HG03039 (cell line): Measurements from ENCODE around the gene SLC25A27.

ENCODE experiments used
- ATAC-seq: cut with Tn5 transposase; IDR thresholded peaks from one replicate; pipeline ENCODE4 v1.9.1; 2021; ENCODE audit warnings: mild to moderate bottlenecking, moderate library complexity; ENCODE audit not compliant: unreplicated experiment

Gene SLC25A27

GRCh38 chr6:46648869-46649492, 3.8 kb upstream of the SLC25A27 start:
- no peak for ATAC-seq

- ATAC-seq: no peak
These were observed 1.8 kb upstream of the SLC25A27 start for GRCh38 chr6:46651006-46651405.

DNA sequence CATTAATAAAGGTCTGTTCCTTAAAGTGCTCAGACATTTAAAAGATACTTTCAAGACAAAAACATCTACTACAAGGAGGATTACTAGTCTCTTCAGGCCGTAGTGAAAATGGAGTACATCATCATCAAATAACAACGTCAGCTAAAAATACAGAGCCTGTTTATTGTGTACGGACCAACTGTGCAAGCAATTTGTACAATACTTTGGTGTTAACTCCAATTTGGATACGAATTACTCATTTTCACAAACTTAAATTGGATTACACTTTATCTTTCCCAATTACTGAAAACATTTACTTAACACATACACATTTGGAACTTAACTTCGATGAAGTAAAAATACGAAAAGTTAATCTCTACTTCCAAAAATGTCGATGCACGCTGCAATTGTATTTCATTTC, 959 bp upstream of the SLC25A27 start:
- no peak for ATAC-seq

GRCh38 chr6:46652232-46652602, 558 bp upstream of the SLC25A27 start:
- ATAC-seq: no peak

DNA sequence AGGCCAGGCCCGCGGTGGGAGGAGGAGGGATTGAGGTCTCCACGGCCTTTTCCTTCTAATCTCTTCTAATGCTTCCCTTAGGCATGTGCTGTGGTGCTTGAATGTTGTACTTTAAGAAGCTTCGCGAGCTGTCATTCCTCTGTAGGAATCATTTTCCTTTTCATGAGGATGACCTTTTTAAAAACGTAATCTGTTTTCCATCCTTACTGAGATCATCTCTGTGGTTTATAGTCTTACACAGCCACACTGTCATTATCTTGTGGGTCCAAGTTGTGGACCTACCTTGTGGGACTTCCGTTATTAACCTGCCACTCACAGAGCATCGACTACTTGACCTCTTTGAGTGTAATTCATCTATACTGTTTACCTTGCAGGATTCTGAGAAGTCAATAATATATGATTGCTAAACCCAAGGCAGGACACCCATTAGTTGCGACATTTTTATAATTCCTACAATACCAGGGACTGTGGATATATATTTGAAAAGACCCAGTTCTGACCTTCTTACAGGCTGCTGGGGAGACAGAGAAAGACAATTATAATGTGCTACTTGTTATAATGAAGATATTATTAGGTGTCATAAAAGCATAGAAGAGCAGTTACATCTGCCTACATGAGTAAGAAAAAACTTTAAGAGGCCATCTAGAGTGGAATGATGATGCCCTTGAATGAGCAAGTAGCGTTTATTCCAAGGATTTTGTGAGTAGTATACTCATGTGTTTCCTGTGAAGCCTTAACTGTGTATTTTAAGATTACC, 842 bp downstream of the SLC25A27 start:
- no peak for ATAC-seq

DNA sequence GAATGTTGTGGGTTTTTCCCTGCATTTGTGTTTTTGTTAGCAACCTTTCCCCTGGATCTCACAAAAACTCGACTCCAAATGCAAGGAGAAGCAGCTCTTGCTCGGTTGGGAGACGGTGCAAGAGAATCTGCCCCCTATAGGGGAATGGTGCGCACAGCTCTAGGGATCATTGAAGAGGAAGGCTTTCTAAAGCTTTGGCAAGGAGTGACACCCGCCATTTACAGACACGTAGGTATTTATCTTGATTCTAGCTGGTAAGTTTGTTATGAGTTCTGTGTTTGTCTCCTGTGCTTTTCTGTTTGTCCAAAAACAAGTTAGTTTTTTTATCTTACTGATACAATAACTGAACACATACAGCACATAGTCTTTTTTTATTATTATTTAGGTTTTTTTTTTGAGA, 3.0 kb downstream of the SLC25A27 start:
- ATAC-seq: no peak

DNA sequence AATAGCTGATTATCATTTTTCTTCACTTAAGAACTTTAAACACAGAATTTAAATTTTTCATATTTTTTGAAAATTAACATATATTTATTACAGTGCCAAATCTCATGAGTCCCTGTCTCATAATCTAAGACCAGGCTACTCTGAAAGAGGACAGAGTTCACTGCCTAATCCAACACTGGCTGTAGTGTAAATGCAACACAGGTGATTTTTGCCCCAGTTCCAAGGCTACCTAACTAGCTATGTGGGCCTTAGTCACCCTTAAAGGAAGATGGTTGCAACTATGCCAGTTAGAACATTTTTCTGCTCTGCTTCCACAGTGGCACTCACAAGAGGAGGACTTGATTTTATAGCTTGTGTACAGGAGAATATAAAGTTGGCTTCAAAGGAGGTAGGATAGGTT, 4.9 kb downstream of the SLC25A27 start:
- ATAC-seq: no peak

DNA sequence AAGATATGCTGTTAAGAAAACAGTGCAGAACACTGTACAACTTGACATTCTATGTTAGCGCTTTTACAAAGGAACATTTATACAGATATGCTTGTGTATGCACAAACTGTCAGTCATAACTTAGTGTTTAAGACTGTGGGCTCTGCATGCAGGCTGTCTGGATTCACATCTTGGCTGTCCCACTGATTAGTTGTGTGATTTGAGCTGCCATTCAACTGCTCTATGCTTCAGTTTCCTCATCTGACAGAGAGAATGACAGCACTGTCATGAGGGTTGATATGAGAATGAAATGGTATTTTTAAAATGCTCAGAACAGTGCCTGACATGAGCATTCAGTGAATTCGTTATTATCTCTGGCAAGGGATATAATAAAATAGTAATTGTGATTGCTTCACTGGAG, 8.7 kb downstream of the SLC25A27 start:
- ATAC-seq: no peak

DNA sequence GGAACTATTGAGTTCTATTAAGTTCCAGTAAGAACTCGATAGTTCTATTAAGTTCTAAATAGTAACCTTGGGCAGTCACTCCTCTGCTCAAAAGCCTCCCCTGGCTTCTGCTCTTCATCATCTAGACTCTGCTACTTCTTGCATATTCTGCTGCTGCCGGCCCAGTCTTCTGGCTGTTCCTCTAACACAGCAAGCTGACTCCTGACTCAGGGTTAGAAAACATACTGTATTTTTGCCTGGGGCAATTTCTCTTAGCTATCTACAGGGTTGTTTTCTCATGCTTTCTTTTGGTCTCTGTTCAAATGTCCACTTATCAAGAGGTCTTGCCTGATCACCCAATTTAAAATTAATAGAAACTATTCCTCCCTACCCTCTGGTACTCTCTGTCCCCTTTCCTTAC, 14.6 kb downstream of the SLC25A27 start:
- ATAC-seq: no peak

GRCh38 chr6:46674410-46674809, 21.6 kb downstream of the SLC25A27 start:
- no peak for ATAC-seq

DNA sequence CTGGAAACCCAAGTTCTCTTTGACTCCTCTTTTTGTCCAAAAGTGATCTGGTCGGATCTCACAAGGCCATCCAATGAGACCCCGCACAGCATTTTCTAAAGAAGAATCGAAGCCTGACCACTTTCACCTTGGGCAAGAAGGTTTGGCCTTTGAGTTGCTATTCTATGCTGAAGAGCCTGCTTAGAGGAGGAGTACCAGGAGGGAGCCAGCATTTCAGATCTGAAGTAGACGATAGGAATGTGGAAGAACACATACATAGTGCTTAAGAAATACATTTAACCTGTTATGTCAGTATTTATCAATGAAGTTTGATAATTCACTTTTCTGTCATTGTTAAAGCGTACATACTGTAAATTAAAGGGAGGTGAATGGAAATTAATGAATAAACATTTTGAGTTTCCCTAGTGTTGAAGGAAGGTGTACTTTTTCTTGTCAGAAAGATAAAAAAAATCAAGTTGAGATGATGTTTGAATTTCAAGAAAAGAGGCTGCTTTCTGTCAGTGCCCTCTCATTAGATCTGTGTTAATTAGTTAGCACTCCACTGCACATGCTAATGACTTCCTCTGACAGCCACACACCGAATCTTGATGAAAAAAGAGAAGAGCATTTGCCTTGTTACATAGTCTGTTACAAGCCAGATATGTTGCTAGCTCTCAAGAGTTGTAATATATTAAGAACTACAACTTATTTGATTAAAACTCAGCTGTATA, 24.0 kb downstream of the SLC25A27 start:
- no peak for ATAC-seq

- ATAC-seq: no peak
These were observed 24.5 kb downstream of the SLC25A27 start for GRCh38 chr6:46677314-46677654.

DNA sequence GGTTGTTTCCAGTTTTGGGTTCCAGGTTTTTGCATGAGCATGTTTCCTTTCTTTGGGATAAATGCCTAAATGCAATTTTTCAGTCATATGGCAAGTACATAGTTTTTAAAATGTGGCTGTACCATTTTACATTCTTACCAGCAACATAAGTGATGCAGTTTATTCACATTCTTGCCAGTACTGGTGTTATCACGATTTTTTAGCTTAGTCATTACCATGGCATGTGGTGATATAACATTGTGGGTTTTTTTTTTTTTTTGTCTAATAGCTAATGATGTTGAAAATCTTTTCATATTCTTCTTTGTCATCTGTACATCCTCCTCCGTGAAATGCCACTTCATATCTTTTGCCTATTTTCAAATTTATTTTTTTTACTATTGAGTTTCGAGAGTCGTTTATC, 32.0 kb downstream of the SLC25A27 start:
- no peak for ATAC-seq

DNA sequence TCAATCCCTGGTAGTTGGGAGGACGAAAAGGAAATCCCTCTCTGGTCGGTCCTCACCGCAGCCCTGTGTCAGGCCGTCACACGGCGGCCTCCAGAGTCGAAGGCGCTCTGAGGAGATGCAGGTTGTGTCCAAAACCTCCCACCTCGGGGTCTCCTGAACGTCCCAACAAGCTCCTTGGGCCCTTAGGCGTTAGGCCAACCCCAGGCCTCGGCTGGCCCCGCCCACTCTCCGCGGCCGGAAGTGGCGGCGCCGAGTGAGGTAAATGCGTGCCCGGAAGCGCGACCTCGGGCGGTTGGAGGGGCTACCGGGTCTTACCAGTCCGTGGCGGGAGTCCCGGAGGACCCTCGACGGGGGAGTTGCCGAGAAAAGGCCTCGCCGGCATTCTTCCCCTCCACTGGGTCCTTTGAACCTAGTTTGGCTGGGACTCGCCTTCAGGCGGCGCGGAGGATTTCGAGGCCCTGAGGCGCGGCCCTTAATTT, 34.9 kb downstream of the SLC25A27 start, which contains the start of gene TDRD6:
Gene TDRD6 (plus strand): TSS at position 267 of the 479 bp plus-strand sequence. CDS start 244 bp downstream, outside the sequence.
- no peak for ATAC-seq

- ATAC-seq: no peak
These were observed 35.6 kb downstream of the SLC25A27 start for GRCh38 chr6:46688117-46688965.

DNA sequence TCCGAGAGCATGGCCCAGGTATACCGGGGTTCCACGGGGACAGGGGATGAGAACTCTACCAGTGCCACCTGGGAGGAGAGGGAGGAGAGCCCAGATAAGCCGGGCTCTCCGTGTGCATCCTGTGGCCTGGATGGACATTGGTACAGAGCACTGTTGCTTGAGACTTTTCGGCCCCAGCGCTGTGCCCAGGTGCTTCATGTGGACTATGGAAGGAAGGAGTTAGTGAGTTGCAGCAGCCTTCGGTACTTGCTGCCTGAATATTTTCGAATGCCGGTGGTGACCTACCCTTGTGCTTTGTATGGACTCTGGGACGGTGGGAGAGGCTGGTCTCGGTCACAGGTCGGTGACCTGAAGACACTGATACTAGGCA, 36.2 kb downstream of the SLC25A27 start:
- ATAC-seq: no peak

DNA sequence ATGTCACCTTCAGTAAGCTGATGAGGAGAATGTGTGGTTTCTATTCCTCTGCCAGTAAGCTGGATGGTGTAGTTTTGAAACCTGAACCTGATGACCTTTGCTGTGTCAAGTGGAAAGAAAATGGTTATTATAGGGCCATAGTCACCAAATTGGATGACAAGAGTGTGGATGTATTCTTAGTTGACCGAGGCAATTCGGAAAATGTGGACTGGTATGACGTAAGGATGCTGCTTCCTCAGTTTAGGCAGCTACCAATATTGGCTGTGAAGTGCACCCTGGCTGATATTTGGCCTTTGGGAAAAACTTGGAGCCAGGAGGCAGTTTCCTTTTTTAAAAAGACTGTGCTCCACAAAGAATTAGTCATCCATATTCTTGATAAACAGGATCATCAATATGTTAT, 36.9 kb downstream of the SLC25A27 start:
- ATAC-seq: no peak

- no peak for ATAC-seq
These were observed 37.5 kb downstream of the SLC25A27 start for GRCh38 chr6:46690141-46690755.

DNA sequence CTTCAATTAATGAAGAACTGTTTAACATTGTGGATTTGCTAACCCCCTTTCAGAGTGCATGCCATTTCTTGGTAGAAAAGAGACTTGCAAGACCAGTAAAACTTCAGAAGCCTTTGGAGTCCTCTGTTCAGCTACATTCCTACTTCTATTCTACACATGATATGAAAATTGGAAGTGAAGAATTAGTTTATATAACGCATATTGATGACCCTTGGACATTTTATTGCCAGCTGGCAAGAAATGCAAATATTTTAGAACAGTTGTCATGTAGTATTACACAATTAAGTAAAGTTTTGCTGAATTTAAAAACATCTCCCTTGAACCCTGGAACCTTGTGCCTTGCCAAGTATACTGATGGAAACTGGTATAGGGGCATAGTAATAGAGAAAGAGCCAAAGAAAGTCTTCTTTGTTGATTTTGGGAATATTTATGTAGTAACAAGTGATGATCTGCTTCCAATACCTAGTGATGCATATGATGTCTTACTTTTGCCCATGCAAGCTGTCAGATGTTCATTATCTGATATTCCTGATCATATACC, 38.2 kb downstream of the SLC25A27 start:
- no peak for ATAC-seq

DNA sequence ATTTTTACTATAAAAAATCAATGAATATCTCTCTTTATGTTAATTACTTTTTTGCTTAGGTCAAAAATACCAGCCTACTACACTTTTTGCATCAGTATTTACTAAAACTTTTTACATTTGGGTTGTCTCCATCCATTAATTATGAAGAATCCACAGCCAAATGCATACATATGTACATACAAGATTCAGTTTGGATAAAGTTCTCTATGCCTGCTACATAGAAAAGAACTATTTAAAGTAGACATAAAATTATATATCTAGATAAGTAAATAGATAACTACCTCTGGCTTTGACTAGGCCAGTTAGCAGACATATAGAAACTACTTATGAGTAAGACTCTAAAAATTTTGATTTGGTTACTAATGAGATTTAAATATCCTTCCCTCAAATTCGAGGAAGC, 47.2 kb downstream of the SLC25A27 start:
- no peak for ATAC-seq
